ENCODE results near the gene IL17RA. TPM values are rescaled to one million over a fixed set of nuclear protein-coding genes. Genes with fewer than 3 reads are reported as not detected.
"Not testable (repeated sequence)": the region's sequence is repeated elsewhere in the genome, so short reads cannot be mapped to it uniquely, and the experiment has no call there.

Gene IL17RA
- total RNA-seq, 1 donor from 2014 or later, result 6.0 TPM

DNA sequence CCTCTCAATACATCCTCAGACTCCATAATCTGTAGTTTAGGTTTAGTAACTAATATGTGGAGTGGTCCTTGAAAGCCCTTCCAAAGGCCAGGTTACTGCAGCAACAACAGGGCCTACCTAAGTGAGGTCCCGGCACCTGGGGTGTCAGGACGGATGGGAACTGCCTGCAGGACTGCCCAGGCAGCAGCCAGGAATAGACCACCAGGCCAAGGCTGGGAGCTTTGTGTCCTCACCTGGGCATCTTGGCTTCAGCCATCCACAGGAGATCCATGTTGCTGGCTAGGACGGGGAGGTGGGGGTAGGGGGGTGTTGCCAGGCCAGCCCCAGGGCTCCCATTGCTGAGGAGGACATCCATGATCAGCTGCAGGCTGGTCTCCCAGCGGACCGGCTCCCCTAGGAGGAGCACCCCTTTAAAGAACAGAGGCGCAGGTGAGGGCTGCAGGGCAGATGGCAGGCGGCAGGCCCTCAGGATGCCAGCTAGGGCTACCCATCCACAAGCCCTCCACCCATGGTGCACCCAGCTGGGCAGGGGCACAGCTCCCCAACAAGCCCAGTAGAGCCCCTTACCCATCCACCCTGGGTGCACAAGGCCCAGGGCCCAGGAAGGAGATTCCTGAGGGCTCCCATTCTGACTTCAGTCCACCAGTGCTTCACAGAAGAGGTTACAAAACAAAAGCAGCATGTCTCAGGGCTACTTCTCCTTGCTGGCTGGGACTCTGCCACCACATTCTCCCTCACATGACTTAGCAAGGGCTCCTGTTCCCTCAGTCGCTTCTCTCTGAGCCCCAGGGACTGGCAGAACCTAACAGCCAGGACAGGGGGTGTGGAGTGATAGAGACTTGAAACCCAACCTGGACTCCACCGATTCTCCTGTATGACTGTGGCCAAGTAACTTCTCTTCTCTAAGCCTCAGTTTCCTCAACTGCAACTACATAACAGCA is 56.3 kb downstream of the IL17RA start:
- no peak for DNase-seq (ENCODE audit: low spot score)
- intact Hi-C loops (cut with DNase I), result no loop called here

DNA sequence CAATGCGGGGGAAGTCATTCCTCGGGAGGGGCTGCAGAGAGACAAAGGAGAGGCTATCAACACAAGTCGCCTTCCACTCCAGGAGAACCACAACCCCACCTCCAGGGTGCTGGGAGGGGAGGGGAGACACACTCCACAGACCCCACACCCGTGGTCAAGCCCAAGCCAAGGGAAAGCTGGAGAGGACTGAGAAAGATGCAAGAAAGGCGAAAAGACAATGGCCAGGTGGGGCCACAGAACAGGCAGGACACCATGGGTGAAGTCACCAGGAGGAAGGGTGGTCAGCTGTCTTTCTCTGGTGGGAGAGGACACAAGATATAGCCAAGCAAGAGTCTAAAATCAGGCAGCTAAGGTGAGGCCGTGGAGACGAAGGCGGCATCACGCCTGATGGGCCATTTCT is 58.3 kb downstream of the IL17RA start:
- no peak for DNase-seq (ENCODE audit: low spot score)
- intact Hi-C loops (cut with DNase I), result no loop called here

GRCh38 chr22:17143826-17144225 is 59.0 kb downstream of the IL17RA start:
- DNase-seq (ENCODE audit: low spot score), result no peak
- intact Hi-C loops (cut with DNase I), result no loop called here

- no peak for DNase-seq (ENCODE audit: low spot score)
- intact Hi-C loops (cut with DNase I), result no loop called here
Measured at GRCh38 chr22:17145021-17145680, 60.4 kb downstream of the IL17RA start.

DNA sequence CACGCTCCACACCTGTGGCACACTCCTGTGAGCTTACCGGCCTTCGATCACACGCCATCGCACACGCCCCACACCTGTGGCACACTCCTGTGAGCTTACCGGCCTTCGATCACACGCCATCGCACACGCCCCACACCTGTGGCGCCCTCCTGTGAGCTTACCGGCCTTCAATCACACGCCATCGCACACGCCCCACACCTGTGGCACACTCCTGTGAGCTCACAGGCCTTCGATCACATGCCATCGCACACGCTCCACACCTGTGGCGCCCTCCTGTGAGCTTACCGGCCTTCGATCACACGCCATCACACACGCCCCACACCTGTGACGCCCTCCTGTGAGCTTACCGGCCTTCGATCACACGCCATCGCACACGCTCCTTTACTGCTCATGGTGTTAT is 62.7 kb downstream of the IL17RA start:
- intact Hi-C loops (cut with DNase I); DNase-seq (ENCODE audit: low spot score): not testable (repeated sequence)

GRCh38 chr22:17149076-17149815 is 64.4 kb downstream of the IL17RA start:
- intact Hi-C loops (cut with DNase I), result no loop called here
- no peak for DNase-seq (ENCODE audit: low spot score)

DNA sequence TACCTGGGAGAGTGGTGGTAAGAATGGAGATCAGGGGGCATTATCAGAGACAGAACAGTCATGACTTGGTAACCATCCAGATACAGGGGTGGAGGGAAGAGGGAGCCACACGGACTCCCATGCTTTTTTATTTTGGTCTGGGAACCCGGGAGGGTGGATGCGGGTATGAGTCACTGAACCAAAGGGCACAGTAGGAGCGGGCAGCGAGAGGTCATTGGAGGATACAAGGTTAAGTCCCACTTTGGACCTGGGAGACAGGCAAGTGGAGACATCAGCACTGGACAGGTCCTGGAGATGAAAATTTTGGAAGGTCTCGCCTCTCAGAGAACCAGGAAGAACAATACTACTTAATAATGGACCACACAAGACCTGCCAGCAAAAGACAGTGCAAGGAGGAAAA is 67.5 kb downstream of the IL17RA start:
- DNase-seq (ENCODE audit: low spot score), result no peak
- intact Hi-C loops (cut with DNase I), result no loop called here

DNA sequence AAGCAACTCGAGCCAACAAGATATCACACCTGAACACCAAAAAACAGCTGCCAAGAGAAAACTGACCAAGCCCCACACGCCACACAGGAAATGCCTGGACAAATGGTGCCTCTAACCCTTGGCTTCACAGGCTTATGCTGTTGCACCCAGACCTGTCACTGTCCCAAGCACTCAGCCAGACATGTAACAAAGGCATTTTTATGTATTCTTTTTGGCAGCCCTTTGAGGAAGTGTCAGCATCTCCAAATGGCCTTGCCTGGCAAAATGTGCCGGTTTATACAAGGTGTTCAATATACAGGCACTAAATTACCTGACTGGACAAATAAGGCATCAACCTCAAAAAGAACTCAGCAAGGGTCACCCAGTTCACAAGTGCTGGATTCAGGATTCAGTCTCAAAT is 68.2 kb downstream of the IL17RA start:
- intact Hi-C loops (cut with DNase I), result no loop called here

DNA sequence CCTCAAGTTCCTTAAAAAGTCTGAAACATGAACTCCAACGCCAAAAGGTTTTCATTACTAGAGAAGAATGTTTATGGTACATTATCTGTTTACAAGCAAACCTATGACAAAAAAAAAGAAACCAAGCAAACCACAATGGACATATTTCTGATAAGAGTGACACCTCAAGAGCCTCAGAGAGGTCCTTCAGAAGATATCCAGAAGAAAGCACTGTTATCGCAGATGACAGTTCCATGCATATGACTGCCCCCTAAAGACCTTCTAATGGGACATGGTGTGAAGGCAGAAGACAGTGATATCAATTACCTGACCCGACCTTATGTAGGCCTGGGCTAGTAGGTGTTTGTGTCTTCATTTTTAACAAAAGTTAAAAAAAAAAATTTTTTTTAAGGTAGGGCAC is 71.1 kb downstream of the IL17RA start:
- intact Hi-C loops (cut with DNase I), result no loop called here

More for the DNA sequence above, 68.2 kb downstream of the IL17RA start:
- no peak for DNase-seq (ENCODE audit: low spot score)

DNA sequence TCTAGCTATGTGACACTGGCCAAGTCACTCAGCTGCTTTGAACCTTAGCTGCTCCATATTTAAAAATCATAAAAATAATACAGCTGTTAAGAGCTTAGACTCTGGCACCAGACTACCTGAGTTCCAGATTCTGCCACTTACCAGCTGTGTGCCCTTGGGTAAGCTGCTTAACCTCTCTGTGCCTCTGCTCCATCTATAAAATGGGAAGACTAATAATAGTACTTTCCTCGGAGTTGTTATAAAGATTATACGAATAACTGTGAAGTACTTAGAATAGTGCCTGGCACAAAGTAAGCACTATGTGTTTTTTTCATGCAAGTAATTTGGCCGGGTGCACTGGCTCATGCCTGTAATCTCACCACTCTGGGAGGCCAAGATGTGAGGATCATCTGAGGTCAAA is 72.9 kb downstream of the IL17RA start:
- intact Hi-C loops (cut with DNase I), result loop anchor here (2.0 kb wide), 2 partner anchors 37 to 73 kb away; partner anchors contain the start of genes IL17RA and TMEM121B
- no peak for DNase-seq (ENCODE audit: low spot score)

More for the DNA sequence above, 71.1 kb downstream of the IL17RA start:
- no peak for DNase-seq (ENCODE audit: low spot score)

GRCh38 chr22:17158176-17158567 is 73.4 kb downstream of the IL17RA start:
- intact Hi-C loops (cut with DNase I), result loop anchor here (2.0 kb wide), 2 partner anchors 37 to 73 kb away; partner anchors contain the start of genes IL17RA and TMEM121B
- DNase-seq (ENCODE audit: low spot score), result no peak

GRCh38 chr22:17158568-17159503 is 74.0 kb downstream of the IL17RA start, which contains the start of gene HDHD5:
HDHD5 (minus strand) TSS chr22:17159277; CDS start chr22:17159251, 26 bp downstream.
- peak; percentile 96 for DNase-seq (ENCODE audit: low spot score)
- intact Hi-C loops (cut with DNase I), result loop anchor here (2.0 kb wide), 2 partner anchors 38 to 74 kb away; partner anchors contain the start of genes IL17RA and TMEM121B

DNA sequence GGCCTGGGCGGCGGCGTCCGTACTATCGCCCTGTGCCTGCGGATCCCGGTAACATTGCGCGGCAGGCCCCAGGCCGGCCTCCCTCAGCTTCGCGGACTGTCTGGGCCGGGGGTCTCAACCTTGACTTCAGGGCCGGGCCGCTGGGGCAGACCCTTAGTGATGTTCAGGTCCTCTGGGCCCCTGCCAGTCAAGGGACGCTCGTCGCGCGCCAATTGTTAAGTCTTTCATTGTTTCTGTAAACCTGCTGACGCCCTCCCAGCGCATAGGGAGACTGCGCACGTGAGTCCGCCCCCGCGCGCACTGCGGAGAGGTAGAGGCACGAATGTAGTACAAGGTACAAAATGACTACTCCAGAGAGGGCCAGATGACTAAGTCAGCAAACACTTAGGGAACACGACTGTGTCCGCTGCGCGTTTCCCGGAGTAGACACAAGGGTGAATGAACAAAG is 74.7 kb downstream of the IL17RA start:
- DNase-seq (ENCODE audit: low spot score), result no peak
- intact Hi-C loops (cut with DNase I), result loop anchor here (2.0 kb wide), 2 partner anchors 39 to 75 kb away; partner anchors contain the start of genes IL17RA and TMEM121B

GRCh38 chr22:17161991-17162390 is 77.2 kb downstream of the IL17RA start:
- no peak for DNase-seq (ENCODE audit: low spot score)
- intact Hi-C loops (cut with DNase I), result no loop called here

DNA sequence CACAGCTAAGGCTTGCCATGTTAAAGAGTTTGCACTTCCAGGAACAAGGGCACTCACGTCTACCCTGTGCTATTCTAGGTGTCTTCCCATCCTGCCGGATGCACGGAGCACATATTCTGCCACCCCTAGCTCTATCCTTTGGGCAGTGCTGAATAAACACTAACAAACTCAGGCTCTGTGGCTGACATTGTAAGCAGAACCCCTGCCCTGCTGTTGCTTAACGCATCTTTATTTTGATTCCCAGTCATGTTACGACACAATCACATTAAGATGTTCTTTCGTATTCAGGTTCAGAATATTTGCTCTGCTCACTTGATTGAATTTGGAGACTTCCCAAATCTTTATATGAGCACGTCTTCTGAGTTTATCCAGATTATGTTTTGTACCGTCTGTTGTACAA is 77.9 kb downstream of the IL17RA start:
- intact Hi-C loops (cut with DNase I), result no loop called here
- DNase-seq (ENCODE audit: low spot score), result no peak

DNA sequence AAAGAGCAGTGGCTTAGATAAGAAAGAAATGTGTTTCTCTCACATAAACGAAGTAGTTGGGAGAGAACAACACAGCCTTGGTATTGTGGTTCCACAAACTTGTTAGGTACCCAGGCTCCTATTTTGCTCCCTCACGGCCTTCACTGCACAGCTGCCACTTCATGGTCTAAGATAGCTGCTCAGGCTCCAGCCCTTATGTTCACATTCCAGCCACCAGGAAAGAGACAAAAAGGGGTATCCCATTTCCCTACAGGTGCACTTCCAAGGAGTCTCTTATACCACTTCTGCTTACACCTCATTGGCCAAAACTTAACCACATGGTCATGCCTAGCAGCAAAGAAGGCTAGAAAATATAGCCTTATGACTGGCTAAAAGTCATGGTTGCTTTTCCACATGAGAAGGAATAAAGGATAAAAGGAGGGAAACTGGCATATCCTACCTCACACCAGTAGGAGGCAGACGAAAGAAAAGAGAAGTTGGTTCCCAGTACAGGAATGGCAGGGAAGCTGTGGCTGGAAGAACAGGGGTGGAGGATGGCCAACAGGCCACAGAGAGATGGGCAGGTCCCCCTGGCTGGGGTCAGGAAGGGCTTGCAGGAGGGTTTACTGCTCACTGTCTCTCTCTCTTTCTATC is 79.7 kb downstream of the IL17RA start:
- intact Hi-C loops (cut with DNase I), result loop anchor here (5.0 kb wide), 1 partner anchor 212 kb away; no protein-coding TSS in a partner anchor

More for the DNA sequence above, 79.7 kb downstream of the IL17RA start:
- DNase-seq (ENCODE audit: low spot score), result no peak

Data from cardiac septum (tissue), 1 donor.